IPS-20b (cell line): ENCODE results near the gene IFI44L.

Experiments
- H3K27ac ChIP-seq: one replicate; pipeline ENCODE4 v1.5.1; 2013; ENCODE audit warnings: low read length
- H3K27me3 ChIP-seq: 2 replicates; pipeline ENCODE4 v1.6.1; 2013; ENCODE audit warnings: mild to moderate bottlenecking, low read length, inconsistent platforms; ENCODE audit not compliant: insufficient read depth
- H3K36me3 ChIP-seq: 2 replicates; pipeline ENCODE4 v1.6.1; 2013; ENCODE audit warnings: low read depth, mild to moderate bottlenecking, inconsistent platforms, low read length, moderate library complexity; ENCODE audit not compliant: insufficient read depth
- H3K4me1 ChIP-seq: 2 replicates; pipeline ENCODE4 v1.6.1; 2013; ENCODE audit warnings: mild to moderate bottlenecking, control low read depth, inconsistent platforms, low read length, moderate library complexity; ENCODE audit not compliant: insufficient read depth
- H3K4me3 ChIP-seq: 2 replicates; pipeline ENCODE4 v1.5.1; 2013; ENCODE audit warnings: mild to moderate bottlenecking, low read length, inconsistent platforms
- H3K9ac ChIP-seq: 2 replicates; pipeline ENCODE4 v1.6.1; 2013; ENCODE audit warnings: low read depth, mild to moderate bottlenecking, inconsistent platforms, low read length, moderate library complexity
- H3K9me3 ChIP-seq: 2 replicates; pipeline ENCODE4 v1.6.1; 2013; ENCODE audit warnings: mild to moderate bottlenecking, low read depth, low read length, inconsistent platforms; ENCODE audit not compliant: insufficient read depth

IFI44L gene

DNA sequence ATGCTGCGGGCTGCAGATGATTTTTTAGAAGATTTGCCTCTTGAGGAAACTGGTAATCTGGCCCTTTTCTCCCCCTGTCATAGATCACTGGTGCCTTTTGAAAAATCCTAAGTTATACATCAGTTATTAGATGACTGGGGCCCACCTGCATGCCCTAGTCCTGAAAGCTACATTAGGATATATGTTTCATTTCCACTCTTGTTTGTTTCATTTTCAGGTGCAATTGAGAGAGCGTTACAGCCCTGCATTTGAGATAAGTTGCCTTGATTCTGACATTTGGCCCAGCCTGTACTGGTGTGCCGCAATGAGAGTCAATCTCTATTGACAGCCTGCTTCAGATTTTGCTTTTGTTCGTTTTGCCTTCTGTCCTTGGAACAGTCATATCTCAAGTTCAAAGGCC, 21.3 kb downstream of the IFI44L start:
- Histone ChIP-seq H3K4me3 (no peak overlapping the region), H3K27me3 (no peaks in the 10 kb centered on the region), H3K4me1 (no peaks in the 10 kb centered on the region), H3K27ac (no peak overlapping the region), H3K9me3 (no peaks in the 10 kb centered on the region; the same call in 1 of the 2 replicates), H3K36me3 (no peaks in the 10 kb centered on the region), H3K9ac (no peak overlapping the region)

- Histone ChIP-seq H3K9me3 (peaks cover 10% of the 10 kb centered on the region; the same call in 1 of the 2 replicates), H3K27me3 (no peaks in the 10 kb centered on the region)
Measured at GRCh38 chr1:78645723-78646122, 25.5 kb downstream of the IFI44L start.

GRCh38 chr1:78647238-78647637, 27.0 kb downstream of the IFI44L start:
- Histone ChIP-seq H3K27me3 (no peaks in the 10 kb centered on the region), H3K4me3 (no peak overlapping the region), H3K9ac (no peak overlapping the region), H3K36me3 (no peaks in the 10 kb centered on the region), H3K27ac (no peak overlapping the region), H3K9me3 (peaks cover 10% of the 10 kb centered on the region; the same call in 1 of the 2 replicates), H3K4me1 (no peaks in the 10 kb centered on the region)

More at GRCh38 chr1:78645723-78646122, 25.5 kb downstream of the IFI44L start:
- Histone ChIP-seq H3K4me3 (no peak overlapping the region), H3K9ac (no peak overlapping the region), H3K4me1 (no peaks in the 10 kb centered on the region), H3K36me3 (no peaks in the 10 kb centered on the region), H3K27ac (no peak overlapping the region)

DNA sequence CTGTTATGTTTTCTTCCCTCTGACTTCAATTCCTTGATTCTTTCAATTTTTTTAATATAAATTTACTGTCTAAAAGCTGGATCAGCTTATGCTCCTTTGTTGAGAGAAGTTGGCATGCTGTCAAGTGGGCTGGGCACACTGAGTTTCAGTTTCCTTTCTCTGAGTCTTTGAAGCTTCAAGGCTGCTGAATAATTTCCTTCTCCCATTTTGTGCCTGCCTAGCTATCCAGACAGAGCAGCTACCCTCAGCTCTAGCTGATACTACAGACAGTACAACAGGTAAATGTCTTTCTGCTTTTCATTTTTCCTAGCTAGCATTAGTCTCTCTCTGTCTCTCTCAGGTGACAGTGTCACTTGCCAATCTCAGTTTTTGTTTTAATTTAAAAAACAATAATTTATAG, 29.4 kb downstream of the IFI44L start, which contains the start of gene IFI44:
Gene IFI44, plus strand, starts transcription at position 204 of the 400 bp plus-strand sequence. CDS start 365 bp downstream, outside the sequence.
- no peak within 1 kb of the TSS for H3K27ac ChIP-seq

GRCh38 chr1:78650114-78650660, 29.9 kb downstream of the IFI44L start:
- no peak overlapping the region for H3K27ac ChIP-seq
- no peak overlapping the region for H3K4me3 ChIP-seq
- no peaks in the 10 kb centered on the region for H3K4me1 ChIP-seq
- no peaks in the 10 kb centered on the region for H3K36me3 ChIP-seq
- no peak overlapping the region for H3K9ac ChIP-seq
- H3K9me3 ChIP-seq, result 0 out of 2 replicates have a peak, but pooled peaks cover 10% of the 10 kb centered on the region
- H3K27me3 ChIP-seq, result peaks cover 9% of the 10 kb centered on the region

More for the DNA sequence above, 29.4 kb downstream of the IFI44L start, which contains the start of gene IFI44:
- H3K9ac ChIP-seq, result no peak within 1 kb of the TSS
- H3K9me3 ChIP-seq, result 0 out of 2 replicates have a peak, but pooled peaks cover 10% of the 10 kb centered on the region
- H3K4me3 ChIP-seq, result no peak within 1 kb of the TSS
- H3K27me3 ChIP-seq, result peaks cover 3% of the 10 kb centered on the region
- H3K4me1 ChIP-seq, result no peaks in the 10 kb centered on the region
- no peaks in the 10 kb centered on the region for H3K36me3 ChIP-seq

DNA sequence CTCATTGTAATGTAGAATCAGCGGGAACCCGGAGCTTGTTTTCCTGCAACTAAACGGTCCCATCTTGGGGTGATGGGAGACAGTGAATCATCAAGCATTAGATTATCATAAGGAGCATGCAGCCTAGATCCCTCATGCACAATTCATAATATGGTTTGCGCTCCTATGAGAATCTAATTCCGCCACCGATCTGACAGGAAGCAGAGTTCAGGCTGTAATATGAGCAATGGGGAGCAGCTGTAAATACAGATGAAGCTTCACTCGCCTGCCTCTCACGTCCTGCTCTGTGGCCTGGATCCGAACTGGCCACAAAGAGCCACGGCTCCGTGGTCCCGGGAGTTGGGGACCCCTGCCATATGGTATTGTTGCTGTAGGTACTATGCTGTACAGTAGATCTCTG, 31.0 kb downstream of the IFI44L start:
- H3K9ac ChIP-seq, result no peak overlapping the region
- H3K27ac ChIP-seq, result no peak overlapping the region
- H3K9me3 ChIP-seq, result 0 out of 2 replicates have a peak, but pooled peaks cover 10% of the 10 kb centered on the region
- peaks cover 19% of the 10 kb centered on the region for H3K27me3 ChIP-seq
- no peaks in the 10 kb centered on the region for H3K4me1 ChIP-seq
- no peak overlapping the region for H3K4me3 ChIP-seq
- H3K36me3 ChIP-seq, result no peaks in the 10 kb centered on the region

GRCh38 chr1:78652019-78652560, 31.8 kb downstream of the IFI44L start:
- Histone ChIP-seq H3K9me3 (0 out of 2 replicates have a peak, but pooled peaks cover 8% of the 10 kb centered on the region), H3K27me3 (peaks cover 21% of the 10 kb centered on the region), H3K4me1 (no peaks in the 10 kb centered on the region), H3K9ac (no peak overlapping the region), H3K36me3 (no peaks in the 10 kb centered on the region), H3K4me3 (no peak overlapping the region), H3K27ac (no peak overlapping the region)

- Histone ChIP-seq H3K36me3 (no peaks in the 10 kb centered on the region), H3K9me3 (no peaks in the 10 kb centered on the region), H3K4me1 (no peaks in the 10 kb centered on the region), H3K4me3 (no peak overlapping the region), H3K27me3 (peaks cover 31% of the 10 kb centered on the region), H3K27ac (no peak overlapping the region), H3K9ac (no peak overlapping the region)
Measured at GRCh38 chr1:78658901-78659300, 38.7 kb downstream of the IFI44L start.

DNA sequence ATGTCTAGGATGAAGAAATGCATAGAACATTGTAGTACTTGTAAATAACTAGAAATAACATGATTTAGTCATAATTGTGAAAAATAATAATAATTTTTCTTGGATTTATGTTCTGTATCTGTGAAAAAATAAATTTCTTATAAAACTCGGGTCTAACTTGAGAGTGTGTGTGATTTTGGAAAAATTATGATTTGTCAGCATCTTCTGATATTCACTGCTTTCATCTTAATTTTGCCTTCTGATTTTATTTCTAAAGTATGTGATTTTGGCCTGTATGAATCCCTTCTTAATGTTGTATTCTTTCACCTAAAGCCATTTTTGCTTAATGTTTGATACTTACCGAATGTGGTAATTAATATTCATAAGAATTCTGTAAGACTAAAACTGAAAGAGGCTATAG, 43.7 kb downstream of the IFI44L start:
- Histone ChIP-seq H3K27ac (no peak overlapping the region), H3K36me3 (no peaks in the 10 kb centered on the region), H3K4me1 (no peaks in the 10 kb centered on the region), H3K27me3 (peaks cover 4% of the 10 kb centered on the region; the same call in 1 of the 2 replicates), H3K4me3 (no peak overlapping the region), H3K9ac (no peak overlapping the region), H3K9me3 (no peaks in the 10 kb centered on the region)

- no peaks in the 10 kb centered on the region for H3K36me3 ChIP-seq
- no peak overlapping the region for H3K27ac ChIP-seq
- no peaks in the 10 kb centered on the region for H3K9me3 ChIP-seq
- H3K27me3 ChIP-seq, result peaks cover 3% of the 10 kb centered on the region; the same call in 1 of the 2 replicates
- H3K9ac ChIP-seq, result no peak overlapping the region
- H3K4me1 ChIP-seq, result no peaks in the 10 kb centered on the region
- no peak overlapping the region for H3K4me3 ChIP-seq
Measured at GRCh38 chr1:78664763-78665162, 44.5 kb downstream of the IFI44L start.

- no peak overlapping the region for H3K27ac ChIP-seq
- no peaks in the 10 kb centered on the region for H3K4me1 ChIP-seq
- no peaks in the 10 kb centered on the region for H3K9me3 ChIP-seq
- H3K36me3 ChIP-seq, result no peaks in the 10 kb centered on the region
- H3K27me3 ChIP-seq, result no peaks in the 10 kb centered on the region
- no peak overlapping the region for H3K4me3 ChIP-seq
- no peak overlapping the region for H3K9ac ChIP-seq
Measured at GRCh38 chr1:78665809-78666208, 45.6 kb downstream of the IFI44L start.

DNA sequence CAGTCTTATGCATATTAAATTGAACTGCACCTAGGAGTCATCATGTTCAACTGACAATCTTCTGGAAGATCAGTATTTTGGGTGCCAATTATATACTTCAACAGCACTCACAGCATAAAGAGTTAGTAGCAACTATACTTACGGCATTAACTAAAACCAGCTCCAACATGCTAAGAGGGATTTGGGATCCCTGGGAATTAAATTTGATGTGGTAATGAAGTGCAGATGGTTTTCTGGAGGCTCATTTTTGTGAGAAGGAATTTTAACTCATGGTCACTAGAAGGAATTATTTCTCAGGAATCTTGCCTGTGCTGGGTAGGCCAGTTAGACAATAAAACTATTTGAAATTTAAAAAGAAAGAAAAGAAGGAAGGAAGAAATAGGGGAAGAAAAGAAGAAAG, 47.7 kb downstream of the IFI44L start:
- Histone ChIP-seq H3K9ac (no peak overlapping the region), H3K36me3 (no peaks in the 10 kb centered on the region), H3K4me3 (no peak overlapping the region), H3K4me1 (no peaks in the 10 kb centered on the region), H3K27ac (no peak overlapping the region), H3K27me3 (no peaks in the 10 kb centered on the region), H3K9me3 (no peaks in the 10 kb centered on the region)
